Uterus (tissue), 4 donors: ENCODE data around the gene MYO1D. TPM values are rescaled to one million over a fixed set of nuclear protein-coding genes. Genes with fewer than 3 reads are reported as not detected.

Experiments
- DNase-seq, 2 donors: peaks; one replicate each; pipeline ENCODE4 v3.0.0-alpha.2; 2019 to 2020
- H3K27ac ChIP-seq, 2 donors: fragments of 200-600 bp; sonication (generic); 1 replicate in 1 of 2; 2 replicates in 1 of 2; pipeline ENCODE4 v1.5.1; 2016 to 2018
- H3K27me3 ChIP-seq, 2 donors: fragments of 200-600 bp; sonication (generic); one replicate each; pipeline ENCODE4 v1.5.1; 2018 to 2019; ENCODE audit warnings: control low read depth in 1 of 2
- H3K36me3 ChIP-seq, 2 donors: fragments of 200-600 bp; sonication (generic); one replicate each; pipeline ENCODE4 v1.5.1; 2019; ENCODE audit warnings: control low read depth in 1 of 2
- H3K4me1 ChIP-seq, 2 donors: fragments of 200-600 bp; sonication (generic); one replicate each; pipeline ENCODE4 v1.5.1; 2018 to 2019; ENCODE audit warnings: control low read depth in 1 of 2
- H3K4me3 ChIP-seq, 2 donors: fragments of 200-600 bp; sonication (generic); 1 replicate in 1 of 2; 2 replicates in 1 of 2; pipeline ENCODE4 v1.5.1; 2018 to 2019; ENCODE audit warnings: mild to moderate bottlenecking in 1 of 2
- H3K9me3 ChIP-seq, 2 donors: fragments of 200-600 bp; sonication (generic); one replicate each; pipeline ENCODE4 v1.5.1; 2019; ENCODE audit warnings: control low read depth in 1 of 2
- CTCF ChIP-seq, 4 experiments: fragments of 200-600 bp in 2 of 4; fragments of 450-650 bp in 2 of 4; sonication (generic) in 2 of 4; IDR thresholded peaks; one replicate each; pipeline ENCODE4 v1.5.1; 2016 to 2019; ENCODE audit warnings: antibody characterized with exemption in 4 of 4, mild to moderate bottlenecking in 2 of 4, moderate library complexity in 1 of 4
- POLR2A ChIP-seq, 2 donors: fragments of 450-650 bp; IDR thresholded peaks; one replicate each; pipeline ENCODE4 v1.6.1; 2016; ENCODE audit warnings: antibody characterized with exemption in 2 of 2, mild to moderate bottlenecking in 1 of 2, moderate library complexity in 1 of 2
- intact Hi-C: fragments of 100-400 bp; cut with DNase I; formaldehyde crosslinking; loops from one replicate; pipeline ENCODE4 v1.15.1; 2023; ENCODE audit warnings: low total_unique reads
- total RNA-seq, 4 donors: library from RNA; depleted of rRNA in 3 of 4; stranded (reverse); fragments of >200 nt in 3 of 4; gene quantifications; one replicate each; pipeline versions ENCODE4 v1.1.0 to v1.2.4, GENCODE V29; 2014 to 2023
- donor health status: DM: yes; HTN: yes; CAD: no.

MYO1D gene
- total RNA-seq, 4 donors from 2014 or later: 20.4 to 55.2 (median 30.6) TPM

GRCh38 chr17:32777922-32778321 lies 99.0 kb downstream of the MYO1D start:
- no peak overlapping the region for H3K4me3 ChIP-seq
- TF ChIP-seq CTCF (IDR thresholded peaks at IDR 0.05) (no peak), POLR2A (IDR thresholded peaks at IDR 0.05) (no peak)
- DNase-seq: no peak
- H3K4me1 ChIP-seq: no peaks in the 10 kb centered on the region
- no peaks in the 10 kb centered on the region for H3K9me3 ChIP-seq
- intact Hi-C loops: no loop called here
- H3K36me3 ChIP-seq: no peaks in the 10 kb centered on the region
- no peaks in the 10 kb centered on the region for H3K27me3 ChIP-seq
- no peak overlapping the region for H3K27ac ChIP-seq

GRCh38 chr17:32777436-32777835 lies 99.5 kb downstream of the MYO1D start:
- H3K27ac ChIP-seq: no peak overlapping the region
- no peaks in the 10 kb centered on the region for H3K36me3 ChIP-seq
- H3K9me3 ChIP-seq: no peaks in the 10 kb centered on the region
- no peak overlapping the region for H3K4me3 ChIP-seq
- intact Hi-C loops: no loop called here
- no peaks in the 10 kb centered on the region for H3K4me1 ChIP-seq
- no peak for DNase-seq
- no peak for TF ChIP-seq POLR2A (IDR thresholded peaks at IDR 0.05)
- no peak for TF ChIP-seq CTCF (IDR thresholded peaks at IDR 0.05)
- no peaks in the 10 kb centered on the region for H3K27me3 ChIP-seq

DNA sequence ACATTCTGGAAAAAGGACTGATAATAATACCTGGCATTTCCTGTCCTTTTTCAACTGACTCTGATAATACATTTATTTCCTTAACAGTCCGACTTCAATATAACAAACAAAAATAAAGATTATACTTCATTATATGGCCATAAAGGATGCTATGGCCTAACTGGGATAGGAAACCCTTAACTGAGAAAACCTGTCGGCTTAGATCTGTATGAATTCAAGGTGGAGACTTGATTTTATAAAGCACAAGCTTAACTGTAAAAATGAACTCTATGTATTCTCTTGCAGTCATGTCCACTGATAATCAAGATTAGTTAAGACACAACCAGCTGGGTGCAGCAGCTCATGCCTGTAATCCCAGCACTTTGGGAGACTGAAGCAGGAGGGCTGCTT lies 102.2 kb downstream of the MYO1D start:
- no peak for DNase-seq
- intact Hi-C loops: no loop called here
- Histone ChIP-seq H3K36me3 (no peaks in the 10 kb centered on the region), H3K9me3 (no peaks in the 10 kb centered on the region), H3K4me3 (no peak overlapping the region), H3K27me3 (no peaks in the 10 kb centered on the region), H3K4me1 (no peaks in the 10 kb centered on the region), H3K27ac (no peak overlapping the region)
- TF ChIP-seq CTCF (IDR thresholded peaks at IDR 0.05): no peak
- TF ChIP-seq POLR2A (IDR thresholded peaks at IDR 0.05): no peak

DNA sequence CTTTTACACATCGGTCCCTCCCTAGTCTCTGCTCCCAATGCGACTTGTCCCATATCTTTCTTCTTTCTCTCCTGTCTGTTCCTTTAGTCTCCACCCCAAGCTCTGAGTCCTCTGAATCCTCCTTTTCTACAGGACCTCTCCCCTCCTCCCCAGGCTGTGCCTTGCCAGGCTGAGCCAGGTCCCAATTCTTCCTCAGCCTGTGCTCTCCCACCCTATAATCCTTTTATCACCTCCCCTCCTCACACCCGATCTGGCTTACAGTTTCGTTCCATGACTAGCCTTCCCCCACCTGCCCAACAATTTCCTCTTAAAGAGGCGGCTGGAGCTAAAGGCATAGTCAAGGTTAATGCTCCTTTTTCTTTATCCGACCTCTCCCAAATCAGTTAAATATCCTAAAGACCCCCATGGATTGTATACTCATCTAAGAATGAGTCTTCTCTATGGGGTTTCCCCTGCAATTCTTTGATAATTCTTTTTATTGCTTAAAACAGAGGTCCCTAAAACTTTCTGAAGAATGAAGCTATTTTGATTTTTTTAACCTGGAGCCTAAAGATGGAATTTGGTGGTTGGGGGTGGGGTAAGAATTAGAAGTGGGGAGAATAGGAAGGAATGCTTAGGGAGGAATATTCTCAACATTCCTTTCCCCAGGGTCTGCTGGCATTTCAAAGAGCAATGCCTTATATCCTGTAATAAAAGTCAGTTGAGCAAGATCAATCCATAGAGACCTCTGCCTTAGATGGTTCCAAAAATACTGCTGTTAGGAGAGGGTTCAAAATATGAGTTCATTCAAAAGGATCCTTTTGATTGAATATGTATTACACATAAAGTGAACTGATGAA lies 102.8 kb downstream of the MYO1D start:
- H3K36me3 ChIP-seq: no peaks in the 10 kb centered on the region
- intact Hi-C loops: no loop called here
- TF ChIP-seq POLR2A (IDR thresholded peaks at IDR 0.05): no peak
- no peak for TF ChIP-seq CTCF (IDR thresholded peaks at IDR 0.05)
- H3K27me3 ChIP-seq: no peaks in the 10 kb centered on the region
- no peaks in the 10 kb centered on the region for H3K9me3 ChIP-seq
- no peaks in the 10 kb centered on the region for H3K4me1 ChIP-seq
- no peak for DNase-seq
- no peak overlapping the region for H3K27ac ChIP-seq
- H3K4me3 ChIP-seq: no peak overlapping the region

DNA sequence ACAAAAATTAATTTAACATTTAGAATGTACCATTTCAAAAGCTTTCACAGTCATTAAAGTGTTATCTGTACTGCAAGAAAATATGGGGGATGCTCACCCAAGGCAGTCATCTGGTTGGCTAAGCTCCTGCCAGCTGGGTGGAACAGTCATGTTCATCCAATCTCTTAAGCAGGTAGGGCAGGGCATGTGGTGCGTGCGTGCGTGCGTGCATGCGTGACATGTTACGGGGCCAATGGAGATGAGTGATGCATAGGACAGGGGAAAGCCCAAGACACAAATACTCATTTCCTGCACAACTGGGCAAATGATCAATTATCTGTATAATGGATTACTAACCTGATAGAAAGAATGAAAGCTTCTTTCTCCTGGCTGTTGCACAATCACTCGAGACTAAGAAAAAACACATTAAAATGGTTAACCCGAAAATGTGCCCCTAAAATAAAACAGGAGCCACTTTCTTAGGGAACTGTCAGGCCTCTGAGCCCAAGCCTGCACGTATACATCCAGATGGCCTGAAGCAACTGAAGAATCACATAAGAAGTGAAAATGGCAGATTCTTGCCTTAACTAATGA lies 104.4 kb downstream of the MYO1D start:
- Histone ChIP-seq H3K9me3 (no peaks in the 10 kb centered on the region), H3K36me3 (no peaks in the 10 kb centered on the region), H3K27ac (no peak overlapping the region), H3K27me3 (no peaks in the 10 kb centered on the region), H3K4me3 (no peak overlapping the region), H3K4me1 (no peaks in the 10 kb centered on the region)
- no peak for TF ChIP-seq POLR2A (IDR thresholded peaks at IDR 0.05)
- no peak for TF ChIP-seq CTCF (IDR thresholded peaks at IDR 0.05)
- DNase-seq: no peak
- intact Hi-C loops: no loop called here
